Amygdala (tissue), 56 donors: ENCODE data around the gene LDLRAD4.

Experiments used
- DNase-seq, 56 donors: peaks; one replicate each; lab custom pipeline; 2025; lab: John Stamatoyannopoulos, UW

Gene LDLRAD4

GRCh38 chr18:13395577-13395976, 177.0 kb downstream of the LDLRAD4 start:
- DNase-seq = no peak

- no peak for DNase-seq
These were observed 179.1 kb downstream of the LDLRAD4 start for GRCh38 chr18:13397504-13398163.

- DNase-seq = no peak
These were observed 180.1 kb downstream of the LDLRAD4 start for GRCh38 chr18:13398631-13399030.

GRCh38 chr18:13399511-13399910, 181.0 kb downstream of the LDLRAD4 start:
- DNase-seq = no peak

- DNase-seq = no peak
These were observed 182.2 kb downstream of the LDLRAD4 start for GRCh38 chr18:13400636-13401315.

GRCh38 chr18:13401404-13401803, 182.8 kb downstream of the LDLRAD4 start:
- no peak for DNase-seq

- no peak for DNase-seq
These were observed 183.3 kb downstream of the LDLRAD4 start for GRCh38 chr18:13401826-13402225.

GRCh38 chr18:13403786-13404549, 185.4 kb downstream of the LDLRAD4 start:
- DNase-seq = no peak

- DNase-seq = no peak
These were observed 186.9 kb downstream of the LDLRAD4 start for GRCh38 chr18:13405305-13406038.

GRCh38 chr18:13406049-13406615, 187.6 kb downstream of the LDLRAD4 start:
- no peak for DNase-seq

- no peak for DNase-seq
These were observed 188.2 kb downstream of the LDLRAD4 start for GRCh38 chr18:13406736-13407135.

- DNase-seq = no peak
These were observed 188.9 kb downstream of the LDLRAD4 start for GRCh38 chr18:13407484-13407883.

- no peak for DNase-seq
These were observed 190.5 kb downstream of the LDLRAD4 start for GRCh38 chr18:13409026-13409425.

- DNase-seq = no peak
These were observed 191.4 kb downstream of the LDLRAD4 start for GRCh38 chr18:13409997-13410396.

GRCh38 chr18:13410471-13410870, 191.9 kb downstream of the LDLRAD4 start:
- no peak for DNase-seq

GRCh38 chr18:13412017-13412416, 193.5 kb downstream of the LDLRAD4 start:
- DNase-seq = no peak

- DNase-seq = no peak
These were observed 194.3 kb downstream of the LDLRAD4 start for GRCh38 chr18:13412901-13413300.

- no peak for DNase-seq
These were observed 195.5 kb downstream of the LDLRAD4 start for GRCh38 chr18:13414102-13414501.

- no peak for DNase-seq
These were observed 196.0 kb downstream of the LDLRAD4 start for GRCh38 chr18:13414521-13414920.

- DNase-seq = no peak
These were observed 197.2 kb downstream of the LDLRAD4 start for GRCh38 chr18:13415736-13416135.

- no peak for DNase-seq
These were observed 197.6 kb downstream of the LDLRAD4 start for GRCh38 chr18:13416208-13416607.
